ENCODE results near the gene CACNA2D3.

The CACNA2D3 gene

DNA sequence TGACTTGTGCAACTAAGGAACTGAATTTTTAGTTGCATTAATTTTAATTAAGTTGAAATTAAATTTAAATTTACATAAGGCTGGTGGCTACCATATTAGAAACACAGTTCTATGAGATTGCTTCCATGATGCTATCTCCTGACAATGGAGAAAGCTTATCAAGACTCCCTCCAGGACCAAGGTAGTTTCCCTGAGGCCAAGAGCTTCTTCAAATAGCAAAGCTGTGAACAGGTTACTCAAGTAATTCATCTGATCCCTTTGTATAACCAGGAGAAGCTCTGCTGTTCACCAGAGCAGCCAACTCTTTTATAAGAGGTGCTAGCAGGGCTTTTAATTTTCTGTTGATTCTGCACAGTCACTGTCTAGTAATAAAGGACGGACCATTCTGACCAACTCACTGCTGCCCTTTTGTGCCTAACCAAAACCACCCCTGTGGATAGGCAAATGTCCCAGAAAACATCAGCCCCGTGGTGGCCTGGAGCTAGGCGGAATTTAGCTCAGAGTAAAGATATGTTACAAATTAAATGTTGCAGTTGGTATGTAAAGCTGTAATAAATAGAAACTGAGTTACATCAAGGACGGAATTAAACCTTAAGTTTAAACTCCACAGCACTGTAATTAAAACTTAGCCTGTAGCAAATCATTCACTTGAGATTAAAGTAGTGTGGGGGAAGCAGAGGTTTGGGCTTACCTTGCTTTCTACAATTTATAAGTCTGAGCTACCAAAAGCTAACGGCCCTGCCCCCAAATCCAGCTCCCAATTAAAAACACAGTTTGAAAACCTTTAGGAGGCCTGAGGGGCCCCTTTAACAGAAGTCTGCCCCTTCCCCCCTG is 861.1 kb downstream of the CACNA2D3 start:
- no peak for DNase-seq

DNA sequence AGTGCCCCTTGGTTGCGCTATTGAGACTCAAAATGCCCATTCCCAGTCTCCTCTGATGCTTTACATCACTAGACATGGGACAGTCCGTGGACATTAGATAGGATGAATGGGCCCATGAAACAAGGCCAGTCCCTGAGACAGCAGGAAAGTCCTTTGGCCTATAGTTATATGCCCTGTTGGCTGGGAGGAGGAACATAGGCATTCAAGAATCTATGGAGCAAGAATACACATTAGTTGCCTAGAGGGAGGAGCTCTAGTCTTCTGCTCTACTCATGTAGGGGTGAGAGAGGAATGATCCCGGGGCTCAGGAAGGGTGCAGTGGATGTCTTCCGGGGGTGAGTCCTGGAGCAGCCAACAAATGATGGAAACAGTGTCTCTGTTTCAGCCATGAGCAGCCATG is 863.5 kb downstream of the CACNA2D3 start:
- peak; percentile 30 to 43 for DNase-seq

DNA sequence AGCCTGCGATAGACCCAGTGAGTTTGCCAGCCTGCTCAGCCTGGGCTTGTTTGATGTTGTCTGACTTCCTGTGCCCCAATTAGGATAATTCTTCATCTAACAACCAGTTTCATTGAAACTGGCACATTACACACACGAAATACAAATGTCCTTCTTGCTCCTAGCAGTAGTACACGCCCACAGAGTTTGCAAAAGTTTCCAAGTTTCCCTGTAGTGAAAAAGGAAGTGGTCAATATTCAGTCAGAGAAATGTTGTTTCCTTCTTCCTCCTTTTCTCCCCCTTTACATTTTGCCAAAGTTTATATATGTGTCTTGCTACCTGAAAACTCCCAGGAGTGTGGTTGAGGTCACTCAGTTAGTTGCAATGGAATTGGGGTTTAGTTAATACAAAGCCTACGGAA is 863.9 kb downstream of the CACNA2D3 start:
- peak; percentile 92 to 94 for DNase-seq

DNA sequence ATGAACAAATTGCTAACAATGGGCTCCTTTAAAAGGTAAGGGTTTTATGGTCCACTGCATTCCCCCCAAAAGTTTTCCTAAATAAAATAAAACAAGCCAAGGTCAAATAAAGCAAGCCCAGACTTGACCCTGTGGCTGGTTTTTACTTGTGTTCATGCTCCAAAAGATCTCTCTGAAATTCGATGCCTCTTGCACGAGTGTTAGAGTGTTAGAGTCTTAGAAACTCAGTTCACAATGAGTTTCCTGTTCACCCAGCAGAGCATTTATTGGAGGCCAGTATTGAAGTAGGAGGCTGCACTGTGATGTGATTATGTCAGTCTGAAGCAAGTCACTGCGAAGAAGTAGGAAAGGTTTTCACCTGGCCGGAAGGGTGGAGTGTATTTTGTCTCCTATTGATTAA is 865.4 kb downstream of the CACNA2D3 start:
- DNase-seq, result no peak

DNA sequence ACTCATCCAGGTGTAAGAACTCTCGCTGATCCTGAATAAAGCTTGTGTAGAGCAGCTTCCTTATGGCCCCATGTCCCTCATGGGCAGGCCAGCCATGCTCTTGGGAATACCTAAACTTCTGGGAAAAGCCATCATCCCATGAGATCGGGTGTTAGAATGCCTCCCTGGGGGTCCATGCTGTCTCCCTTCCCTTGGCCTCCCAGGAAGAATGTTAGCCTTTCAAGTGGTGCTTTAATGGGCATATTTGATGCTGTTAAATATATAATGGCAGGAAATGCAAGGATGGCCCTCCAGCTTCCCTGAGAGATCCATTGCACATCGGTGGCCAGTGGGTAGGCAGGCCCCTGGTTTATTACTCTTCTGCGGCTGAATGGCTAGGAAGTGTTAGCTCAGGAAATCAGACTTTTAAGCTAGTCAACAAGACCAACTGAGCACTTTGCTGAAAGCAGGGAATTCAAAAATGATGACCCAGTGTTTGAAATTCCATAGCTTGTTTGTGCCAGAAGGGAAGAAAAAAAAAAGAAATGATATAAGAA is 866.0 kb downstream of the CACNA2D3 start:
- no peak for DNase-seq

DNA sequence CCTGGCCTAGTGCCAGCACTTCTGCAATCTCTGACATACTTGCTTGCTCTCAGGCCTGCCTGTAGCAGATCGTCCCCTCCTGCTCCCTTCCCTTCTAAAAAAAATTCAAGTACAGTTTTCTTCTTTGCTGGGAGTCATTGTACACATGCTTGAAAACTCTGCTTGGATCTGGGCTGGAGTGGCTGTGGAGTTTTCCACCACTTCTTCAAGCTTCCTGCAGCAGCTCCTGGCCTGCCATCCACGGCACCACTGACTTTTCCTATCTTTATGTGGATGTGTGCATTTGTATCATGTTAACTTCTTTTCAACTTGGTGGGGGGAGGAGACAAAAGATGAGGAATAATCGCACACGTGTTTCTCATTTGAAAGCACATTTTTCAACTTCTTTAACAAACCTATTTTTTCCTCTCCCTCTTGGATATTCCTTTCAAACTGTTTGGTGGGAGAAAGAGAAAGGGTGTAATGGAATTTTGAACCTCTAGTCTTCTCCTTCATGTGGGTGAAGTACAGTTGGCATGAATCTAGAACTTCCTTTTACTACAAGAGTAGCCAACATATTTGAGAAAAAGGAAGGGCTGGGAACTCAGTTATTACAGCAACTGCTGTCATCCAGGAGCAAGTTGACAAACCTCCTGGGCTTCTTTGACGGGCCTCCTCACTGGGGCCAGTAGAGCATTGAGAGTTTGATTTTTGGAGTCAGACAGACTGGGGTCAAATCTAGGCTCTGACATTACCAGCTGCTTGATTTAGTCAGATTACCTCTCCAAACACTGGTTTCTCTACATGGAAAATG is 866.7 kb downstream of the CACNA2D3 start:
- peak; percentile 73 to 74 for DNase-seq

DNA sequence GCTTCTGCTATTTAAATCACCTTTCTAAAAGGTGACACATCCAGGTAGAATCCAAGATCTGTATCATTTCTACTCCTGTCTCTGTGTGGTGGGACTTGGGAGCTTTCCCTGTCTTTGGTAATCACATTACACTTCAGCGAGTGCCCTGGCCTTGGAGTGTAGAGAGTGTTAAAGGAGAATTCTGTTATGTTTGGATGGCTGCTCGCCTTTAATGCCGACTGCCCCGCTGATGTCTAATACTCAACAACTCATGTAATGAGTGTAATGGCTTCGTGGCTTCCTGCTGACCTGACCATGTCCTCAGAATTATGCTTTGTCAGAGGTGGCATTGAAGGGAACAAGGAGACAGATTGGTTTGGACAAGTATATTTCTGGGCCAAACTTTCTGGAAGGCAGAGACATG is 871.8 kb downstream of the CACNA2D3 start:
- DNase-seq, result no peak

DNA sequence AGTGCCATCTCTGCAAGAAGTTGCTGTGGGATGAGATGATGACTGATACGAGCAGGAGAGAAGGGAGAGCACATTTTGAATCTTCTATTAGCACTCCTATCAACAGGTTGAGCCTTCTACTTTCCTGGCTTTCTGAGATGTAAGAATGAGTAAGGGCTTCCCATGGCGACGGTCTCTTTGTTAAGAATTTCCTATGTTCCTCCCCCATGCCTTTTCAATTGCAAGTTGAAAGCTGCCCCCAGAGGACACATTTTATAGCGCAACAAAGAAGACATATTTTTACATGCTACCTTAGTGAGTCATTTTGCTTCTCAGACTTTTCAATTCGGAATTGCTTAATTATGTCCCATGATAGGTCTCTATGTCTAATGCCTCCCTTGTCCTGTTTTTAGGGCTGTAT is 876.8 kb downstream of the CACNA2D3 start:
- peak; percentile 49 to 66 for DNase-seq

DNA sequence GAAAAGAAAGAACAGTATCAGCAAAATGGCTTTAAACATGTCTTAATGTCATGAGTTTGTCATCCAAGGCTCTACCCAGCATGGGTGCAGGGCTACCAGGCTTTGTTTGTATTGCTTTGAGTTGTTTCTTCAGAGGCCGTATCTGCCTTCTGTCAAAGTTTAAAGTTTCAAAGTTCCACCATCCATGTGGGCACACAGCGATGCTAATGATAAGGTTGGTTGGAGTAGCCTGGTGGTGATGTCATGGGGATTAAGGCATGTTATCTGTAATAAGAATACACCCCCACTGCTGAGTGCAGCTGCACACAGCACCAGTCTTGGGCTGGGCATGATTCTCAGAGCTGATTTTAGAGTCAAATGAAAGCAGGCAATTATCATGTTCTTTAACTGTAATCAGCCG is 877.5 kb downstream of the CACNA2D3 start:
- no peak for DNase-seq

DNA sequence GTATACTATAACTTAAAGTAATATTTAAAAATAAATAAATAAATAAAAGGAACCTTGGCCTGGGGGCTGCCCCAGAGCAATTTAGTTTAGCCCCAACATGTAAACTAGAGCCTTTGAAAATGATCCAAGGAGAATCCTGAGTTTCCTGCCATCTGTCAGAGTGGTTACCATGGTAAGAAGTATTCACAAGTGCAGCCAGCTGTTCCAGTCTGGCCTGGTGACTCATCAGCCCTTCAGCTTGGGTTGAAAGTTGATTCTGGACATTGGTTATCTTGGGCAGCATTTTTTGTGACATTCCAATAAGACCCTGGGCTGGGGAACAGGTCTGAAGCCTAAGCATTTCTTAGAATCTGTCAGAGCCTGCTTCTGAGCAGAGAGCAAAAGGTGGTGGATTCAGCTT is 878.2 kb downstream of the CACNA2D3 start:
- DNase-seq, result no peak

DNA sequence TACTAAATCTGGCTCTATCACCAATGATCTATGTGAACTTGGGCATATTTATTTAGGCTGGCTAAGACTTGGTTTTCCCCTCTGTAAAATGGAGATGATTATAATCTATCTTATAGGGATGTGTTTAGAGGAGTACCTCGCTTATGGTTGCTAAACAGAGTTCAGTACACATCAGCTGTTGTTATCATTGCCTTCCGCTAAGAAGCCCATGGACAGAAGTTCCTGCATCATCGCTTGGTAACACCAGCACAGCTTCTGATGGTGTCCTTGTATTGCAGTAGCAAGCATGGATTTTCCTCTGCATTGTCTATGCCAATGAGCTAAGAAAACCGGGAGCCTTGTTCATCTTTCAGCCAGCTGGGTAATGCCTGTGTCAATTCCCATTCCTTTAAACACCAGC is 878.6 kb downstream of the CACNA2D3 start:
- no peak for DNase-seq

DNA sequence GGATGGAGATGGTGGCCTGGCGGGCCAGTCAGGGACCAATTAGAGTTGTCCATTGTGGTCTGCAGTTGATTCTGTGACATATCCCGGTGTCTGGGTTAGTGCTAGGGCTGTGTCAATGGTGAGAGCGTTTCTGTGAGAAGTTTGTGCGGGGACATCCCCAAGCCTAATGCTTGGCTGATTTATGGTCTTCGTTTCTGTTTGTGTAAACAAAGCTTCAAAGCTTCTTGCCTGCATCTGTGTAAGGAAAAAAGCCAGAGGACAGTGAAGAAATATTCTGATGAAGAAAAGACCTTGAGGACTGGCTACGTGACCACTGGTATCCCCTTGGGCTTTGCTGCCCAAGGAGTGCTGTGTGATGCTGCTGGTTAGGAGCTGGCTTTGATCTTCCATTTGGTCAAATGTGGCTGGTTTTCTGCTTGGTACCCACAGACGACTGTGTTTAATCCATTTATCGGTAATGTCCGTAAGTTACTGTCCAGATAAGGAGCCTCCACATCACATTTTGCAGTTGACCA is 880.1 kb downstream of the CACNA2D3 start:
- DNase-seq, result no peak

DNA sequence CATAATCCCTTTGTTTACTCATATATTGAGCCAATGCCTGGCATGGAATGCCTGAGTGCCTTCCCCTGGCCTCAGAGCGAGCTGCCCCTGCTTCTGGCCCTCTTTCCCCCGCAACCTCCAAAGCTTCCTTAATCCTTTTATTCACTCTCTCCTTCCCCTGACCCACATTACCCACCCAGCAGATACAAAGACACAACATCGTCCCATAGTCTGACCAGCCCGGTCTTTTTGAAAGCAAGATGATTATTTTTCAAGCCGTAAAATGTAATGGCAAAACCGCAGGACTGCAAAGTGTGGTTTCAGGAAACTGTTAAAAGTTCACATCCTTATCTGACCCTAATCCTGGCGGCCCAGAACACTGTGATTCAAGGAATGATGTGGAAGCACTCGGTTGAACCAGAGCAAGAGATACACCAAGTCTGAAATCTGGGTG is 883.9 kb downstream of the CACNA2D3 start:
- DNase-seq, result no peak

DNA sequence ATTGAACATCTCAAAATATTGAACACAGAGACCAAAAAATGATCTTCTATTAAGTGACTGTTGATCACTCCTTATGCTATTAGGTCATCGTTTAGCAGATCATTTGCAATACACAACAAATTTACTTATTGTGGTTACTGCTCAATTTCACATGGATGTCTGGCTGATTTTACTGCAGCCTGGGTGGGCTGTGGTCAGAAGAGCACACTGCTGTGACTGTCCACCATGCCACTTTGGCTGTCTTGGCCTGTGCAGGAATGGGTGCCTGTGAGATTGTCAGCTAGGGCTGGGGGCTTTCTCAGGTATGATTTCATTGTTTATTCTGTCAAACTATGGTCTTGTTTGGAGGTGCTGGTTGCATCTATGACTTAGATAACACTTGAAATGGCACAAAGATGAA is 885.6 kb downstream of the CACNA2D3 start:
- no peak for DNase-seq

DNA sequence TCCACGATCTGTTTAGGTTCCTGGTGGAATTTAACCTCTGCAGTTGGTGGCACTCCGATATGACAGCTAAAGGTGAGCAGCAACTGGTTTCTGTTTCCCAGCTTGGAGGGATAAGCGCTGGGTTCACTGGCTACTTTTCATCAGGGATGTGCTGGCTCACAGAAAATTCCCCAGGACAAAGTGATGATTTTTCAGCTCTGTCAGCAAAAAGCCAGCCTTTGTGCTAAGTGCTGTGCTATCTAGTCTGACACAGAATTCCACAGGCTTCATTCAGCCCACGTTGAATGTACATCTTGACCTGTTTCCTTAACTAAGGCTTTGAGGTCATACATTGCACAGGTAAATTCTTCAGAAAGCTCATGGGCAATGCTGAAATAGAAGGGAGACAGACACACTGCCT is 887.0 kb downstream of the CACNA2D3 start:
- no peak for DNase-seq

DNA sequence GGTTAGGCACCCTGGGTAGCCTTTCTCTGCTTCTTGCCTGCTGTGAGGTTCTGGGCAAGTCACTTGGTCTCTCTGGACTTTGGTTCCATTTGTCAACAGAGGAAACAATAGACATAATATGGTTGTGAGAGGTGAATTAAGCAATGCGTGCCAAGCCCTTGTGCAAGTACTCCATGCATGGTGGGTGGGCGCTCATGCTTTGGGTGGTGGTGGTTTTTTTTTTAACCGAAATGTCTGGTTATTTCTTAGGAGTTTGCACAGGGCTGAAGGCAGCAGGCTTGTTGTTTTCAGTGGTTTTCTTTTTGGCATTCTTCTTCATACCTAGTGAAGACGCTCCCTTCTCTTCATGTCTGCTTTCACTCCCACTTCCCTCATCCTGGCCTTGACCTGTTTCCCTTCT is 889.7 kb downstream of the CACNA2D3 start:
- DNase-seq, result peak; percentile 24 to 27

DNA sequence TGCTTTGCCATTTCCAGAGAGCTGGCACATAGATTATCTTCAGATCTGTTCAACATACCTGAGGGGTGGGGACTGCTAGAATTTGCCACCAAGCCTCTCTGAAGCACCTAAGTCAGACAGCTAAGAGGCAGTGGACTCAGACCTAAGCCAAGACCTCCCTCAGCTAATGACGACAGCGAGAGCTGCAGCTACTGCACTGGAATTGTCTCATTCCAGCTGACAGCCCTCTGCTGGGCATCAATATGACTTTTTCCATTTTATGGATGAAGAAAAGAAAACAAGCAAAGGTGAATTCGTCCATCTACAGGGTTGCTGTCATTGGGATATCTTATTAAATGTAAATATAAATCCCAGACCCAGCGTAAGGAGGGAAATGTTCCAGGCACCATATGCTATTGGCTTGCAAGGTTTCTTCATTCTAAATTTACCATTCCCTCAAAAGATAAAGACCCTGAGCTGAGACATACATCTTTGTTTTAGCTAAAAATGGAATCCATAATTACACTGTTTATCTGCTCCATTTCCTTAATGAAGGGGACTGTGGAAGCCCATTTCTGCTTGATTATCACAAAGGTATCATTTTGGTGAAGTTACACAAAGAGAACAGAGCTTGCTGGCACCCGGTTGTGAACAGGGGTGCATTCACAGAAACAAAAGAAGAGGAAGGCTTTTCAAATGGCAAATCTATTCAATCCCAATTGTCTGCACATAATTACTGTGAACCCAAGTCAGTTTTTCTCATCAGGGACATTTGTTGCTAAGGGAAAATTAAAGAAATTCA is 891.0 kb downstream of the CACNA2D3 start:
- no peak for DNase-seq

DNA sequence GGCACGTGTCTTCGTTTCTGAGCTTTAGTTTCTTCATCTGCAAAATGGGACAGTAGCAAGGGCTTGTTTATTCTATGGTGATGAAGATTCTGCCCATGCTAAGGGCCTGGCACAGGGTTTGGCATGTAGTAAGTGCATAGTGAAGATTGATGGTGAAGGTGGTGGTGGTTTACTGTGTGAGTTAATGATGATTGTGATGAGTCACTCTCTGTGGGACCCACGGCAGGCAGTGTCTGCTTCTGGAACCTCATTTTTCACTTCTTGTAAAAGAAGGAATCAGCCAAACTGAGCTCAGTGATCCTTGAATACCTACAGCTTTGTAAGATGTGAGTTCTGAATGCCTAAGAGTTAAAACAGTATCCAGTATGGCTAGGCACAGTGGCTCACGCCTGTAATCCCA is 891.7 kb downstream of the CACNA2D3 start:
- DNase-seq, result no peak

DNA sequence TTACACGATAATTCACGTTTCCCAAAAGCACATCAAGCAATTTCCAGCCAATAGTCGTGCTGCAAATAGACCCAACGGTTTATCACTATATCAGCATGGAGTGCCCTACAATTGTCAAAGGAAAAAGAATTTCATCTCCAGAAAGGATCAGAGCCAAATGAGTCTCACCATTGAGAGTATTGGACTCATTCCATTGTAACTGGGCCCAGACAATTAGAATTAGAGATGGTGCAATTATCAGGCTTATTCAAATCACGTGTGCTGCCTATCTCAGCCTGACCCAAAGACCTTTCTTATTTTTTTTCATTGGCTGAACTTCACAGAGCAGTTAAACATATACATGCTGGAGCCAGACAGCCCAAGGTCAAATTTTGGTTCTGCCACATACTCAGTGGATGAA is 892.6 kb downstream of the CACNA2D3 start:
- no peak for DNase-seq

DNA sequence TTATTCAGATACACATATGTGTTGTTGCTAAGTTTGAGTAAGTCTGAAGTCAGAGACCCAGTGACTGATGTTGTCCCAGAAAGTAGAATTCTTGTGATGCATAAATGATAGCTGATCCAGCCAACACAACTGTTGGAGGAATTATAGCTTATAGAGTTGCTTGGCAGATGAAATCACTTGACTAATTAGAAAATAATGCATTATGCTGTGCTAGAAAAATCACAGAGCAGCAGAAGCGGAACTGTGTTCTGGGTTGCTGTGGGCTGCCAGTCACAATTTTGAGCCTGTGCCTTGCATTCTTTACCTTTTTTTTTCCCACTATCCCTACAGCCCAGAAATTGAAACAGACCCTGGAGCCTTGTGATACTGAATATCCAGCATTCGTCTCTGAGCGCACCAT is 895.5 kb downstream of the CACNA2D3 start:
- DNase-seq, result no peak

DNA sequence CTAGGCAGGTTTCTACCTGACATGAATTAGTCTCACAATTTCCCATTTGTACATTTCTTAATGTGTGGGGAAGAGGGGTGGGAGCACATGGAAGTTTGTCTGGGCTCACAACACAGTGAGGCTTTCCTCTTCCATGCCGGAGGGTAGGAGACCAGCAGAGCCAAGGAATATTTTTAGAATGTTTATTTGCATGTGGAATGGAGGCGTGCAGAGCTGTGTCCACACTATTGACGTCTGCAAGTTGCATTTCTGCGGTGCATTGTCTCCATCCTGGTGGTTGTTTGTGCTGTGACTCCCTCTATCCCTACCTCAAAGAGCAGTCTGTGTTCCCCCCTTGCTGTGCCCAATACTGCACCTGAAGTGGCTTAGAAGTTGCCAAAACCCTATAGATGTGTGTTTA is 908.6 kb downstream of the CACNA2D3 start:
- DNase-seq, result no peak

DNA sequence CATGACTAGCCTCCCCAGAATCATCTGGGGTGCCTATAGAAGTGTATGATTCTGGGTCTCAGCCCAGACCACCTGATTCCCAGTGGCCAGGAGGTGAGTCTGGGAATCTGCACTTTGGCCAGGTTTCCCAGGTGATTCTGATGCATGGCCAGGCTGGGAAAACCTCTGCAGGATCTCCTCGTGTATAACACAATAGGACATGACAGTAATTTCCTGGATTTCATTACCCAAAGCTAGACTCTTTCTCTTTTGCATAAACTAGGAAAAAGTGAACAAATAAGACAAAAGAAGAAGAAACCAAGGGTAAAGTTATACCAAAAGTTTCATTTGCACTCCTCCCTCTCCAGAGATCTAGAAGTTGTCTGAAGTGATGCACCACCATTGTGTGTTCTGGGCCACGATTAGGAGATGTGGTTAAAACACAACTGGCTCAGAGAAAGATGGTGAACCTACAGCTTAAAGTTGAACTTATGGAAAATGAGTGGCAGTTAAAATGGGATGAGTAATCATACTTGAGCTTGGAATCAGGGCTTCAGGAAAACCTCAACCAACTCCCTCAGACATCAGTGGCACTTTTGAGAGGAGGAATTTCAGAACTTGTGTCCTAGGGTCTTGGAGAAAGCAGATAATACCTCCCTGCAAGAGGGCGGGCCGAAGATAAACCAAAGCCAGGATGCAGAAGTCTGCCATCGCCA is 914.7 kb downstream of the CACNA2D3 start:
- no peak for DNase-seq

Data from inflammatory macrophage (primary cell).